Effector memory CD4-positive, alpha-beta T cell (primary cell): Measurements from ENCODE around the gene TIGD3.

Experiments
- DNase-seq, 3 donors: peaks; one replicate each; pipeline ENCODE4 v3.0.0-alpha.2; 2020
- H3K27ac ChIP-seq: 2 replicates; pipeline ENCODE4 v1.7.0; 2013; ENCODE audit warnings: mild to moderate bottlenecking, low read length, moderate library complexity; ENCODE audit not compliant: insufficient read depth, poor library complexity, severe bottlenecking
- H3K27me3 ChIP-seq: replicated peaks from 2 replicates; pipeline ENCODE4 v1.7.0; 2013; ENCODE audit warnings: mild to moderate bottlenecking, low read length; ENCODE audit not compliant: insufficient read depth, control insufficient read depth, poor library complexity, severe bottlenecking
- H3K36me3 ChIP-seq: 2 replicates; pipeline ENCODE4 v1.7.0; 2013; ENCODE audit warnings: mild to moderate bottlenecking, low read length, moderate library complexity; ENCODE audit not compliant: control insufficient read depth, insufficient read depth
- H3K4me1 ChIP-seq: 2 replicates; pipeline ENCODE4 v1.7.0; 2013; ENCODE audit warnings: low read length, mild to moderate bottlenecking; ENCODE audit not compliant: control insufficient read depth, insufficient read depth, poor library complexity, severe bottlenecking
- H3K4me3 ChIP-seq: 2 replicates; pipeline ENCODE4 v1.7.0; 2013; ENCODE audit warnings: low read length, low read depth, mild to moderate bottlenecking; ENCODE audit not compliant: insufficient read depth, poor library complexity, severe bottlenecking
- H3K9me3 ChIP-seq: 2 replicates; pipeline ENCODE4 v1.7.0; 2013; ENCODE audit warnings: mild to moderate bottlenecking, low read length, moderate library complexity; ENCODE audit not compliant: control insufficient read depth

The TIGD3 gene

GRCh38 chr11:65363770-65364169, 9.2 kb downstream of the TIGD3 start:
- H3K4me3 ChIP-seq, result no peak overlapping the region
- H3K27ac ChIP-seq, result no peak overlapping the region
- DNase-seq, result no peak

GRCh38 chr11:65366340-65366773, 11.8 kb downstream of the TIGD3 start:
- Histone ChIP-seq H3K4me1 (peaks cover 3% of the 10 kb centered on the region), H3K27me3 (no peaks in the 10 kb centered on the region), H3K27ac (no peak overlapping the region), H3K9me3 (no peaks in the 10 kb centered on the region), H3K36me3 (no peaks in the 10 kb centered on the region), H3K4me3 (no peak overlapping the region)
- peak in 1 of 3 donors; percentile 30 for DNase-seq

More at GRCh38 chr11:65363770-65364169, 9.2 kb downstream of the TIGD3 start:
- no peaks in the 10 kb centered on the region for H3K27me3 ChIP-seq
- no peaks in the 10 kb centered on the region for H3K9me3 ChIP-seq
- H3K36me3 ChIP-seq, result no peaks in the 10 kb centered on the region
- H3K4me1 ChIP-seq, result peaks cover 3% of the 10 kb centered on the region

- Histone ChIP-seq H3K27me3 (no peaks in the 10 kb centered on the region), H3K27ac (no peak overlapping the region), H3K4me3 (no peak overlapping the region)
Observed at GRCh38 chr11:65370659-65371049, 16.1 kb downstream of the TIGD3 start.

GRCh38 chr11:65373839-65374580, 19.5 kb downstream of the TIGD3 start:
- no peak overlapping the region for H3K27ac ChIP-seq
- no peak for DNase-seq
- H3K4me1 ChIP-seq, result no peaks in the 10 kb centered on the region
- no peak overlapping the region for H3K4me3 ChIP-seq
- no peaks in the 10 kb centered on the region for H3K36me3 ChIP-seq
- no peaks in the 10 kb centered on the region for H3K27me3 ChIP-seq
- no peaks in the 10 kb centered on the region for H3K9me3 ChIP-seq

More at GRCh38 chr11:65370659-65371049, 16.1 kb downstream of the TIGD3 start:
- Histone ChIP-seq H3K36me3 (no peaks in the 10 kb centered on the region), H3K9me3 (no peaks in the 10 kb centered on the region), H3K4me1 (peaks cover 3% of the 10 kb centered on the region)
- no peak for DNase-seq

GRCh38 chr11:65375012-65375411, 20.5 kb downstream of the TIGD3 start:
- peaks cover 2% of the 10 kb centered on the region for H3K4me1 ChIP-seq
- H3K9me3 ChIP-seq, result no peaks in the 10 kb centered on the region
- no peak for DNase-seq
- H3K27me3 ChIP-seq, result no peaks in the 10 kb centered on the region
- H3K27ac ChIP-seq, result no peak overlapping the region
- no peak overlapping the region for H3K4me3 ChIP-seq
- peaks cover 7% of the 10 kb centered on the region for H3K36me3 ChIP-seq

- peaks cover 3% of the 10 kb centered on the region for H3K4me1 ChIP-seq
- no peaks in the 10 kb centered on the region for H3K9me3 ChIP-seq
- no peak for DNase-seq
- H3K27ac ChIP-seq, result no peak overlapping the region
- H3K4me3 ChIP-seq, result no peak overlapping the region
- H3K27me3 ChIP-seq, result no peaks in the 10 kb centered on the region
- H3K36me3 ChIP-seq, result peaks cover 12% of the 10 kb centered on the region
Observed at GRCh38 chr11:65376138-65376713, 21.7 kb downstream of the TIGD3 start.

GRCh38 chr11:65377036-65377435, 22.5 kb downstream of the TIGD3 start:
- Histone ChIP-seq H3K36me3 (peaks cover 12% of the 10 kb centered on the region), H3K4me1 (peaks cover 8% of the 10 kb centered on the region), H3K27me3 (no peaks in the 10 kb centered on the region), H3K4me3 (no peak overlapping the region), H3K27ac (no peak overlapping the region), H3K9me3 (no peaks in the 10 kb centered on the region)
- DNase-seq, result no peak

GRCh38 chr11:65377777-65378176, 23.2 kb downstream of the TIGD3 start:
- H3K27me3 ChIP-seq, result no peaks in the 10 kb centered on the region
- no peak overlapping the region for H3K4me3 ChIP-seq
- no peaks in the 10 kb centered on the region for H3K9me3 ChIP-seq
- H3K4me1 ChIP-seq, result peaks cover 13% of the 10 kb centered on the region
- peaks cover 12% of the 10 kb centered on the region for H3K36me3 ChIP-seq
- H3K27ac ChIP-seq, result no peak overlapping the region
- DNase-seq, result no peak

GRCh38 chr11:65378208-65378927, 23.8 kb downstream of the TIGD3 start:
- Histone ChIP-seq H3K4me1 (peaks cover 19% of the 10 kb centered on the region), H3K9me3 (no peaks in the 10 kb centered on the region), H3K36me3 (peaks cover 12% of the 10 kb centered on the region), H3K27me3 (no peaks in the 10 kb centered on the region), H3K4me3 (no peak overlapping the region), H3K27ac (no peak overlapping the region)
- DNase-seq, result no peak
